Thyroid gland (tissue), 4 donors: Measurements from ENCODE around the gene SFRP5. TPM values are rescaled to one million over a fixed set of nuclear protein-coding genes. Genes with fewer than 3 reads are reported as not detected.
A peak's percentile ranks its signal among the peaks of the same experiment; 100 is the strongest.

Experiments
- DNase-seq, 2 donors: peaks; one replicate each; pipeline ENCODE4 v3.0.0-alpha.2; 2019
- H3K27ac ChIP-seq, 3 donors: fragments of 200-600 bp; sonication (generic); 1 replicate in 2 of 3; 2 replicates in 1 of 3; pipeline ENCODE4 v1.5.1; 2016 to 2019; ENCODE audit warnings: mild to moderate bottlenecking in 1 of 3, moderate library complexity in 1 of 3
- H3K27me3 ChIP-seq: fragments of 200-600 bp; sonication (generic); one replicate; pipeline ENCODE4 v1.5.1; 2019
- H3K36me3 ChIP-seq, 2 donors: fragments of 200-600 bp; sonication (generic); one replicate each; pipeline ENCODE4 v1.5.1; 2016 to 2019
- H3K4me1 ChIP-seq, 2 donors: fragments of 200-600 bp; sonication (generic); one replicate each; pipeline ENCODE4 v1.5.1; 2017 to 2019
- H3K4me3 ChIP-seq, 3 donors: fragments of 200-600 bp; sonication (generic); replicated peaks in 1 of 3; 1 replicate in 2 of 3; 2 replicates in 1 of 3; pipeline ENCODE4 v1.5.1; 2016; ENCODE audit warnings: mild to moderate bottlenecking in 1 of 3
- H3K9me3 ChIP-seq: fragments of 200-600 bp; sonication (generic); one replicate; pipeline ENCODE4 v1.5.1; 2017
- POLR2A ChIP-seq, 2 donors: fragments of 450-650 bp; IDR thresholded peaks; one replicate each; pipeline ENCODE4 v1.6.1; 2017; ENCODE audit warnings: antibody characterized with exemption in 2 of 2, mild to moderate bottlenecking in 2 of 2, moderate library complexity in 1 of 2
- WGBS, 2 donors: methylation state at CpG; one replicate each; pipeline ENCODE4 v1.1.5; 2017; 5-methylcytosine and 5-hydroxymethylcytosine counted together
- intact Hi-C: fragments of 100-400 bp; cut with DNase I; formaldehyde crosslinking; loops from one replicate; pipeline ENCODE4 v1.15.1; 2023
- total RNA-seq, 4 donors: library from RNA; depleted of rRNA; stranded (reverse); fragments of >200 nt; gene quantifications; one replicate each; pipeline ENCODE4 v1.2.3, GENCODE V29; 2016
- TF ChIP-seq, protein P1 (sequence below), 6 experiments: fragments of 200-600 bp in 3 of 6; fragments of 450-650 bp in 3 of 6; sonication (generic) in 3 of 6; IDR thresholded peaks; one replicate each; pipeline ENCODE4 v1.5.1; 2016 to 2019; ENCODE audit warnings: antibody characterized with exemption in 6 of 6, mild to moderate bottlenecking in 2 of 6, inconsistent platforms in 1 of 6, moderate library complexity in 1 of 6

SFRP5 gene
- total RNA-seq, 4 donors from 2014 or later, result 0.22 to 0.40 TPM; not detected in 2

DNA sequence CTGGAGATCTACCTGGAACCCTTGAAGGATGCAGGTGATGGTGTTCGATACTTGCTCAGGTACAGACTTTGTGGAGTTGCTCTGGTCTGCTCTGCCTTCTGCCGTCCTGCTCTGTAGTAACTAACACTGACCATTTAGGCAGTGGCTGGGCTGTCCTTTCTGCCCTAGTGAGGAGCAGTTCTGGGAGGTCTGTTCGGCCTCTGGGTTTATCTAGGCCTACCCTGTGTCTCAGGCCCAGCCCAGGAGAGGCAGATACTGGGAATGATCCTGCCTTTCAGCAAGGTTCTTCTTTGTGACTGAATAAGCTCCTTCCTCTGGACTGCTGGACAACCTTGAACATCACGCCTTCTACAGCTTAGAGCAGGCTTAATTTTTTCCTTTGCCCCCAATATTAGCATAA is 33.2 kb downstream of the SFRP5 start:
- peaks cover 12 to 14% of the 10 kb centered on the region in 2 donors for H3K4me1 ChIP-seq
- no peak overlapping the region for H3K4me3 ChIP-seq
- H3K36me3 ChIP-seq, result peaks cover 7 to 9% of the 10 kb centered on the region in 2 donors
- no peak overlapping the region for H3K27ac ChIP-seq
- 94 to 98% methylated on average over 4 of the region's 4 CpGs for WGBS, 2 donors
- no peaks in the 10 kb centered on the region for H3K9me3 ChIP-seq
- TF ChIP-seq, protein P1, sequence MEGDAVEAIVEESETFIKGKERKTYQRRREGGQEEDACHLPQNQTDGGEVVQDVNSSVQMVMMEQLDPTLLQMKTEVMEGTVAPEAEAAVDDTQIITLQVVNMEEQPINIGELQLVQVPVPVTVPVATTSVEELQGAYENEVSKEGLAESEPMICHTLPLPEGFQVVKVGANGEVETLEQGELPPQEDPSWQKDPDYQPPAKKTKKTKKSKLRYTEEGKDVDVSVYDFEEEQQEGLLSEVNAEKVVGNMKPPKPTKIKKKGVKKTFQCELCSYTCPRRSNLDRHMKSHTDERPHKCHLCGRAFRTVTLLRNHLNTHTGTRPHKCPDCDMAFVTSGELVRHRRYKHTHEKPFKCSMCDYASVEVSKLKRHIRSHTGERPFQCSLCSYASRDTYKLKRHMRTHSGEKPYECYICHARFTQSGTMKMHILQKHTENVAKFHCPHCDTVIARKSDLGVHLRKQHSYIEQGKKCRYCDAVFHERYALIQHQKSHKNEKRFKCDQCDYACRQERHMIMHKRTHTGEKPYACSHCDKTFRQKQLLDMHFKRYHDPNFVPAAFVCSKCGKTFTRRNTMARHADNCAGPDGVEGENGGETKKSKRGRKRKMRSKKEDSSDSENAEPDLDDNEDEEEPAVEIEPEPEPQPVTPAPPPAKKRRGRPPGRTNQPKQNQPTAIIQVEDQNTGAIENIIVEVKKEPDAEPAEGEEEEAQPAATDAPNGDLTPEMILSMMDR (IDR thresholded peaks at IDR 0.05), result no peak
- DNase-seq, result no peak
- H3K27me3 ChIP-seq, result no peaks in the 10 kb centered on the region
- intact Hi-C loops, result loop anchor here (10.0 kb wide), 1 partner anchor 64 kb away; no protein-coding TSS in a partner anchor

DNA sequence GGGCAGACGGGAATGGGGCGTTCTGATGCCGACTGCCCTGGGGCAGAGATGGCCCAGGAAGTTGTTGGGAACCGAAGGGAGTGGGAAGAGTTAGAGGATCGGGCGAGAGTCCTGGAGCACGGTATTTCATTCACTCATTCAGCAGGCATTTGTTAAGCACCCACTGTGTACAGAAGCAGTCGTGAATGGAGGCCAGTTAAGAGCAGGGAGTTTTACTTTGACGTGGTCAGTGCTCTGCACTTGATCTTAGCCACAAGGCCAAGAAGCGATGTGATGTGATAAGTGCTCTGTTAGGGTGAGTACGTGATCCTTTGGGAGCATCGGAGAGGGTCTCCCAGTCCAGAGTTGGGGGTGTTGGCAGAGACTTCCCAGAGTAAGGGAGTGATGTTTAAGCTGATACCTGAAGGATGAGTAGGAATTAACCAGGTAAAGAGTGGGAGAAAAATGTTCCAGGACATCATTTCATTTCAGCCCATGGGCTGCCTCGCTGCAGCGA is 34.0 kb downstream of the SFRP5 start:
- intact Hi-C loops, result loop anchor here (10.0 kb wide), 1 partner anchor 63 kb away; no protein-coding TSS in a partner anchor

DNA sequence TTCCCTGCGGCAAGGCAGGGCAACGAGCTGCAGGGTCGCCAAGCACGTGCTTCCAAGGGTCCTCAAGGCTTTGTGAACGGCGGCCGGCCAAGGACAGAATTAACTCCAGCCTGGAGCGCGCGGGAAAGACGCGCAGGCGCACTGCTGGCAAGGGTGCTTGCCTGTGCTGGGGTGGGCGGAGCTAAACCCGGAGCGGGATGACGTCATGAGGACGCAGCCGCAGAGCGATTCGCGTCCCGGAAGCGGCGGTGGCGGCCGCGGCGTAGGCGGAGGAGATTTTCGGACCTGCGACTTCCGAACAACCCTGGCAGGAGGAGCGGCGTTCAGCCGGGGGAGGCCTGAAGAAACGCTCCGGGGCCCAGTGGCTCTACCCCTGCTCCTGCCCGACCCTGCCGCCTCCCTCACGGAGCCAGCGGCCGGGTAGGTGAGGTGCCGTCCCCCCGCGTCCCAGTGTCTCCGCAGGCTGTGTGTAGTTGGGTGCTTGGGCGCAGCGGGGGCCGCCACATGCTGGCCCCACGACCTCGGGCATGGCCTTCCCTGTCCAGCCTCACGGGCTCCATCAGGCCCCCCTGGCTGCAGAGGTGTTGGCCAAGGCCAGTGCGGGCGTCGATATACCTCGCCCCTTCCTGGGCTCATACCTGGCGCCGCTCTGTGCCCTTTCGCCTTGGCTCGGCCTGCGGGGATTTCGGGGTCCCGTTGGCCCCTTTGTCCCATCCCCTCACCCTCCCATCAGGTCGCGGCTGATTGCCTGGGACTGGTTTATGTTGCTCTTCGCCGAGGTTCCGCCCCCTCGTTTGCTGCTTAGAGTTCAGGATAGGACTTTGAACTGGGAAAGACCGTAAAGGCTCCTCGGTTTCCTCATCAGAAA is 34.7 kb downstream of the SFRP5 start, which contains the start of gene ZFYVE27:
ZFYVE27 (plus strand) TSS at position 227 of the 868 bp plus-strand sequence. CDS start 1,350 bp downstream, outside the sequence.
- H3K4me1 ChIP-seq, result peaks cover 12 to 14% of the 10 kb centered on the region in 2 donors
- peak within 1 kb of the TSS; percentile 80 to 92 (median 85) for H3K4me3 ChIP-seq
- H3K27me3 ChIP-seq, result no peaks in the 10 kb centered on the region
- H3K36me3 ChIP-seq, result peaks cover 0 to 4% of the 10 kb centered on the region in 2 donors
- intact Hi-C loops, result loop anchor here (10.0 kb wide), 1 partner anchor 62 kb away; no protein-coding TSS in a partner anchor
- 0% methylated on average over 27 to 28 of the region's 72 CpGs for WGBS, 2 donors
- H3K27ac ChIP-seq, result peak within 1 kb of the TSS; percentile 73 to 87 (median 86)
- peak; percentile 97 for DNase-seq
- TF ChIP-seq POLR2A (IDR thresholded peaks at IDR 0.05), result peak; percentile 83 to 94
- TF ChIP-seq, protein P1 (IDR thresholded peaks at IDR 0.05), result peak in 1 of 6 experiments; percentile 4
- H3K9me3 ChIP-seq, result no peaks in the 10 kb centered on the region

More for the DNA sequence above, 34.0 kb downstream of the SFRP5 start:
- Histone ChIP-seq H3K4me3 (peak overlapping the region; percentile 80 to 92 (median 85)), H3K36me3 (peaks cover under 1 to 5% of the 10 kb centered on the region in 2 donors), H3K27me3 (no peaks in the 10 kb centered on the region), H3K9me3 (no peaks in the 10 kb centered on the region), H3K27ac (peak overlapping the region in 1 of 3 donors; percentile 86), H3K4me1 (peaks cover 12 to 14% of the 10 kb centered on the region in 2 donors)
- WGBS, 2 donors, result 30 to 32% methylated on average over 14 of the region's 14 CpGs
- TF ChIP-seq, protein P1 (IDR thresholded peaks at IDR 0.05), result no peak
- TF ChIP-seq POLR2A (IDR thresholded peaks at IDR 0.05), result no peak
- DNase-seq, result no peak

DNA sequence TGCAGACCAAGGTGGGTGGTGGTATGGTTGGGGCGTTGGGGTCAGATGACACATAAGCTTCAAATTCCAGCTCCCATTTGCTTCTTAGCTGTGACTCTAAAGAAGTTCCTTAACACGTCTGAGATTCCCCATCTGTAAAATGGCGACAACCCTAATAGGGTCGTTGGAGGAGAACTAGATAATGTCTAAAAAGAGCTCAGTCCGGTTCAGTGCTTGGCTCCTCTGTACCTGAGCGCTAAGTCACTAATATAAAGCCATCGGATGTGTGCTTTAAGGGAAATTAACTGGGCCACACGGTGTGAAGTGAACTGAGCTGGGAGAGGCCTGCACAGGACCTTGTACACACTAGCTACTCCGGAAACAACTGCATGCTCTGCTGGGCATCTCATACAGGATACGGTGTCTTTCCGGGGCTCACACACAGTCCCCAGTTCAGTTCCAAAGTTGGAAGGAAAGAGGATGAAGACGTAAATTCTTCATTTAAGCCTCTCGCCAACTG is 35.3 kb downstream of the SFRP5 start:
- Histone ChIP-seq H3K27me3 (no peaks in the 10 kb centered on the region), H3K4me3 (no peak overlapping the region), H3K27ac (peak overlapping the region in 2 of 3 donors; percentile 86 to 87), H3K36me3 (peaks cover 0 to 4% of the 10 kb centered on the region in 2 donors), H3K4me1 (peaks cover 12 to 14% of the 10 kb centered on the region in 2 donors), H3K9me3 (no peaks in the 10 kb centered on the region)
- DNase-seq, result no peak
- intact Hi-C loops, result loop anchor here (10.0 kb wide), 1 partner anchor 62 kb away; no protein-coding TSS in a partner anchor
- WGBS, 2 donors, result 68 to 89% methylated on average over 8 to 13 of the region's 13 CpGs
- TF ChIP-seq, protein P1 (IDR thresholded peaks at IDR 0.05), result no peak
- no peak for TF ChIP-seq POLR2A (IDR thresholded peaks at IDR 0.05)
